Esophagus muscularis mucosa (tissue), 4 donors: ENCODE measurements around the gene NPAS3. TPM values are rescaled to one million over a fixed set of nuclear protein-coding genes. Genes with fewer than 3 reads are reported as not detected.

ENCODE experiments used
- DNase-seq: peaks from one replicate; pipeline ENCODE4 v3.0.0-alpha.2; 2017; ENCODE audit errors: extremely low spot score
- H3K27ac ChIP-seq, 4 donors: fragments of 200-600 bp; sonication (generic); replicated peaks in 1 of 4; 1 replicate in 3 of 4; 2 replicates in 1 of 4; pipeline ENCODE4 v1.5.1; 2016 to 2019; ENCODE audit warnings: mild to moderate bottlenecking in 1 of 4
- H3K27me3 ChIP-seq, 4 donors: fragments of 200-600 bp; sonication (generic); one replicate each; pipeline versions ENCODE4 v1.5.1 to v1.6.0; 2016 to 2019
- H3K36me3 ChIP-seq, 4 donors: fragments of 200-600 bp; sonication (generic); one replicate each; pipeline ENCODE4 v1.5.1; 2016 to 2019
- H3K4me1 ChIP-seq, 4 donors: fragments of 200-600 bp; sonication (generic); one replicate each; pipeline ENCODE4 v1.5.1; 2016 to 2019
- H3K4me3 ChIP-seq, 4 donors: fragments of 200-600 bp; sonication (generic); 1 replicate in 2 of 4; 2 replicates in 2 of 4; pipeline ENCODE4 v1.5.1; 2016 to 2019; ENCODE audit warnings: mild to moderate bottlenecking in 4 of 4, moderate library complexity in 1 of 4
- H3K9me3 ChIP-seq, 4 donors: fragments of 200-600 bp; sonication (generic); 1 replicate in 3 of 4; 2 replicates in 1 of 4; pipeline ENCODE4 v1.5.1; 2016 to 2019
- EP300 ChIP-seq: sonication (generic); formaldehyde crosslinking; IDR thresholded peaks from one replicate; pipeline ENCODE4 v1.6.1; 2017; ENCODE audit warnings: antibody characterized with exemption
- POLR2A ChIP-seq: fragments of 450-650 bp; IDR thresholded peaks from one replicate; pipeline ENCODE4 v1.6.1; 2017; ENCODE audit warnings: antibody characterized with exemption, moderate library complexity, mild to moderate bottlenecking, low read depth
- POLR2AphosphoS5 ChIP-seq, 2 donors: sonication (generic); formaldehyde crosslinking; IDR thresholded peaks; one replicate each; pipeline ENCODE4 v1.6.1; 2017; ENCODE audit warnings: antibody characterized with exemption in 2 of 2
- WGBS: methylation state at CpG from one replicate; pipeline ENCODE4 v1.1.5; 2018; 5-methylcytosine and 5-hydroxymethylcytosine counted together
- intact Hi-C: fragments of 100-400 bp; cut with DNase I; formaldehyde crosslinking; loops from one replicate; pipeline ENCODE4 v1.15.1; 2023
- total RNA-seq, 4 donors: library from RNA; depleted of rRNA; stranded (reverse); fragments of >200 nt; gene quantifications; one replicate each; pipeline versions ENCODE4 v1.1.0 to v1.2.1, GENCODE V29; 2016
- TF ChIP-seq, protein P1 (sequence below), 3 experiments: fragments of 200-600 bp in 2 of 3; fragments of 450-650 bp in 1 of 3; sonication (generic) in 2 of 3; IDR thresholded peaks; one replicate each; pipeline ENCODE4 v1.5.1; 2017 to 2019; ENCODE audit warnings: antibody characterized with exemption in 3 of 3, mild to moderate bottlenecking in 2 of 3, moderate library complexity in 1 of 3

The NPAS3 gene
- total RNA-seq, 4 donors from 2014 or later = 3.3 to 7.3 (median 5.8) TPM

DNA sequence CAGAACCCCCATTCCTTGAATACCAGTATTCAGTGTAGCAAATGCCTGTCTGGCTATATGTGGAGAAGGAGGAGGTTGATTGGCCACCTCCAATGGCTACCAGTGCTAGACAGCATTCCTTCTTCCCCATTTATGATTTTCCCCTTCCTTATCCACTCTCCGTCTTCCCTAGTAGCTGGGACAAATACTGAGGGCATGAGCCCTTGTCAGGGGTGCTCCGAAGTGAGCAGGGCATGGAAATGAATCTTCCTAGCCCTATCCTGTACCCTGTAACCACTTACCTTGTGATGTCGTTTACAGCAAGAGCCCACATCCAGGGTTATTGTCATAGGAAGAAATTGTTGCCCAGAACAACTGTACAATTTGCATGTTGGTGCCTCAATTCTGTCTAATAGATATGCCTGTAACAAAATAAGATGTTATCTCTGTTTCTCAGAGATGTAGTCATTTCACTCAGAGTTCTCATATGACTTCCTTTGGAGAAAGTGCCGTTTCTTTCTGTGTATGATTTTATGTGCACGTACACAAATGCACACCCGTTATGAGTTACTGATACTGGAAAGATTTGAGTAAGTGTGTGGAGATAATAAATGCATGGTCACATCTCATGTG is 588.5 kb downstream of the NPAS3 start:
- 94% methylated on average over 6 of the region's 6 CpGs for WGBS
- Histone ChIP-seq H3K36me3 (no peaks in the 10 kb centered on the region), H3K27me3 (no peaks in the 10 kb centered on the region), H3K27ac (no peak overlapping the region), H3K9me3 (no peaks in the 10 kb centered on the region), H3K4me3 (no peak overlapping the region), H3K4me1 (peaks cover 0 to 2% (median under 1%) of the 10 kb centered on the region in 4 donors)
- intact Hi-C loops = no loop called here
- TF ChIP-seq POLR2A = no peak
- TF ChIP-seq POLR2AphosphoS5 (IDR thresholded peaks at IDR 0.05) = no peak
- TF ChIP-seq EP300 = no peak
- TF ChIP-seq, protein P1, sequence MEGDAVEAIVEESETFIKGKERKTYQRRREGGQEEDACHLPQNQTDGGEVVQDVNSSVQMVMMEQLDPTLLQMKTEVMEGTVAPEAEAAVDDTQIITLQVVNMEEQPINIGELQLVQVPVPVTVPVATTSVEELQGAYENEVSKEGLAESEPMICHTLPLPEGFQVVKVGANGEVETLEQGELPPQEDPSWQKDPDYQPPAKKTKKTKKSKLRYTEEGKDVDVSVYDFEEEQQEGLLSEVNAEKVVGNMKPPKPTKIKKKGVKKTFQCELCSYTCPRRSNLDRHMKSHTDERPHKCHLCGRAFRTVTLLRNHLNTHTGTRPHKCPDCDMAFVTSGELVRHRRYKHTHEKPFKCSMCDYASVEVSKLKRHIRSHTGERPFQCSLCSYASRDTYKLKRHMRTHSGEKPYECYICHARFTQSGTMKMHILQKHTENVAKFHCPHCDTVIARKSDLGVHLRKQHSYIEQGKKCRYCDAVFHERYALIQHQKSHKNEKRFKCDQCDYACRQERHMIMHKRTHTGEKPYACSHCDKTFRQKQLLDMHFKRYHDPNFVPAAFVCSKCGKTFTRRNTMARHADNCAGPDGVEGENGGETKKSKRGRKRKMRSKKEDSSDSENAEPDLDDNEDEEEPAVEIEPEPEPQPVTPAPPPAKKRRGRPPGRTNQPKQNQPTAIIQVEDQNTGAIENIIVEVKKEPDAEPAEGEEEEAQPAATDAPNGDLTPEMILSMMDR (IDR thresholded peaks at IDR 0.05) = no peak
- DNase-seq = no peak

DNA sequence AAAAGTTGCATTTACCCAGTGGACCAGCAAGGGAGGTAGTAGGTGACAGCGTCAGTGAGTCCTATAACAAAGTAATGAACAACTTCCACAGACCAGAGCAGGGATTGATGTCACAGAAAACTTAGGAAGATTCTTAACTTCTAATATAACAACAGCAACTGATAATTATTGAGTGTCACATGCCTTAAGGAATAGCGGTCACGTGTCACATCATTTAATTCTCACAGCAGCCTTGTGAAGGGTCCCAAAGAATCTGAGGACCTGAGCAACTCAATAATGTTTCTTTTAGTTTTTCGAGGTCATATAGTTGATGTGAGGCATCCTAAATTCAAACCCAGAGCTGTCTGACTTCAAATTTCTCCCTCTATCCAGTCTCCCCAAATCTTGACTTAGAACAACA is 590.0 kb downstream of the NPAS3 start:
- Histone ChIP-seq H3K4me3 (no peak overlapping the region), H3K9me3 (no peaks in the 10 kb centered on the region), H3K4me1 (no peaks in the 10 kb centered on the region), H3K27me3 (no peaks in the 10 kb centered on the region), H3K36me3 (no peaks in the 10 kb centered on the region), H3K27ac (no peak overlapping the region)
- DNase-seq = no peak
- intact Hi-C loops = no loop called here
- WGBS = 92% methylated on average over 4 of the region's 4 CpGs
- TF ChIP-seq, protein P1 (IDR thresholded peaks at IDR 0.05) = no peak
- TF ChIP-seq EP300 = no peak
- no peak for TF ChIP-seq POLR2AphosphoS5 (IDR thresholded peaks at IDR 0.05)
- TF ChIP-seq POLR2A = no peak

- TF ChIP-seq POLR2AphosphoS5 (IDR thresholded peaks at IDR 0.05) (no peak), EP300 (no peak), POLR2A (no peak)
- TF ChIP-seq, protein P1 (IDR thresholded peaks at IDR 0.05) = no peak
- no peaks in the 10 kb centered on the region for H3K9me3 ChIP-seq
These were observed 591.4 kb downstream of the NPAS3 start for GRCh38 chr14:33529787-33530757.

DNA sequence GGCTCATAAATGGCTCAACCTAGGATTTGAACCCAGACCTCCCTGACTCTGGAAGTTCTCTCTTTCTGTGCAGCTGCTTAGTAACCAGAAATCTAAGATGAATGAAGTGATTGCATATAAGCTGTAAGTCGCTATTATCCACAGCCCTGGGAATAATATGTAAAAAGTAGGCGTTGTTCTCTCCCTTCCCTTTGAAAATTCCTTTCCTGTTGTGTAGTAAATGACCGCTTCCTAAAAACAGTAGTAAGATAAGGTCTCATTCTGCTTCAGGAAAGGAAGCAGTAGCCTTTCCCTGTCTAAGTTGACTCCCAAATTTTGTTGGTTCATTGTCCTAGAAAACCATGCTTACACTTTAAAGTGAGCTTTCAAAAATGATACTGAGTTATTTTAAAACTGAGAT is 593.9 kb downstream of the NPAS3 start:
- no peak overlapping the region for H3K4me3 ChIP-seq
- intact Hi-C loops = no loop called here
- H3K9me3 ChIP-seq = no peaks in the 10 kb centered on the region
- H3K27ac ChIP-seq = no peak overlapping the region
- 62% methylated on average over 3 of the region's 3 CpGs for WGBS
- no peaks in the 10 kb centered on the region for H3K36me3 ChIP-seq
- no peaks in the 10 kb centered on the region for H3K27me3 ChIP-seq
- no peak for DNase-seq
- TF ChIP-seq, protein P1 (IDR thresholded peaks at IDR 0.05) = no peak
- TF ChIP-seq POLR2AphosphoS5 (IDR thresholded peaks at IDR 0.05) (no peak), EP300 (no peak), POLR2A (no peak)
- no peaks in the 10 kb centered on the region for H3K4me1 ChIP-seq

More at GRCh38 chr14:33529787-33530757, 591.4 kb downstream of the NPAS3 start:
- 91% methylated on average over 11 of the region's 11 CpGs for WGBS
- no peak for DNase-seq
- no peaks in the 10 kb centered on the region for H3K27me3 ChIP-seq
- H3K36me3 ChIP-seq = no peaks in the 10 kb centered on the region
- no peak overlapping the region for H3K27ac ChIP-seq
- no peaks in the 10 kb centered on the region for H3K4me1 ChIP-seq
- intact Hi-C loops = no loop called here
- no peak overlapping the region for H3K4me3 ChIP-seq
